HepG2 (cell line): Measurements from ENCODE around the gene CDK5RAP2. TPM values are rescaled to one million over a fixed set of nuclear protein-coding genes. Genes with fewer than 3 reads are reported as not detected.

Source experiments
- ATAC-seq: fragments of 200-7000 bp; cut with Tn5 transposase; 3 replicates; pipeline ENCODE4 v1.9.1; 2020; ENCODE audit warnings: mild to moderate bottlenecking, moderate library complexity
- BruUV-seq: library from RNA; stranded (reverse); fragments of 400-500 nt; replicated peaks from 2 replicates; lab custom pipeline; 2021; lab: Mats Ljungman, UMichigan
- CTCF ChIA-PET: fragments of 300-600 bp; formaldehyde crosslinking; extraction: SDS; loops from one replicate; lab custom pipeline; 2021; ENCODE audit warnings: low total read pairs, inconsistent platforms, low intra/inter-chr PET ratio; lab: Yijun Ruan, JAX
- POLR2A ChIA-PET: fragments of 350-600 bp; sonication (Branson Sonifier 250); formaldehyde crosslinking; loops from one replicate; lab custom pipeline; 2020; ENCODE audit warnings: antibody characterized with exemption, inconsistent platforms; lab: Yijun Ruan, JAX
- DNase-seq: peaks from one replicate; pipeline ENCODE4 v3.0.0-alpha.2; 2015; ENCODE audit warnings: low spot score
- FAIRE-seq: peaks from 3 replicates; lab custom pipeline; 2011; peaks lifted over from hg19 to GRCh38; lab: Jason Lieb, UNC
- H2AFZ ChIP-seq: one replicate; pipeline ENCODE4 v1.6.1; 2011; ENCODE audit warnings: low read length, inconsistent platforms
- H3K27ac ChIP-seq: fragments of 300-600 bp; 3 replicates; pipeline ENCODE4 v1.8.0; 2011; ENCODE audit warnings: mixed run types, mild to moderate bottlenecking, mixed read lengths, low read length, inconsistent platforms; ENCODE audit not compliant: insufficient read depth; ENCODE audit errors: extremely low read length
- H3K27me3 ChIP-seq, 2 experiments: fragments of 200-600 bp in 1 of 2; 2 replicates in 1 of 2; 3 replicates in 1 of 2; pipeline versions ENCODE4 v1.6.0 to v1.8.0; 2011; ENCODE audit warnings: low read length in 2 of 2, mild to moderate bottlenecking in 2 of 2, moderate library complexity in 2 of 2, inconsistent platforms in 1 of 2; ENCODE audit not compliant: insufficient read depth in 2 of 2, control insufficient read depth in 1 of 2
- H3K36me3 ChIP-seq, 2 experiments: fragments of 200-600 bp in 1 of 2; replicated peaks in 1 of 2; 2 replicates in 1 of 2; 3 replicates in 1 of 2; pipeline versions ENCODE4 v1.5.1 to v1.8.0; 2011; ENCODE audit warnings: low read length in 2 of 2, inconsistent platforms in 1 of 2; ENCODE audit not compliant: insufficient read depth in 2 of 2, control insufficient read depth in 1 of 2
- H3K4me1 ChIP-seq: 2 replicates; pipeline ENCODE4 v1.5.1; 2012; ENCODE audit warnings: low read length, inconsistent platforms; ENCODE audit not compliant: insufficient read depth
- H3K4me2 ChIP-seq: 2 replicates; pipeline ENCODE4 v1.6.0; 2011; ENCODE audit warnings: low read depth, low read length, inconsistent platforms
- H3K4me3 ChIP-seq, 3 experiments: fragments of 200-600 bp in 1 of 3; sonication (generic), shearing (Covaris generic) in 1 of 3; replicated peaks in 1 of 3; 2 replicates each; pipeline ENCODE4 v1.5.1; 2011 to 2016; ENCODE audit warnings: low read length in 3 of 3, inconsistent platforms in 2 of 3, low read depth in 2 of 3, mild to moderate bottlenecking in 2 of 3, control low read depth in 1 of 3, mixed read lengths in 1 of 3; ENCODE audit not compliant: insufficient read depth in 1 of 3
- H3K79me2 ChIP-seq: one replicate; pipeline ENCODE4 v1.6.1; 2011; ENCODE audit warnings: low read length, inconsistent platforms; ENCODE audit not compliant: insufficient read depth
- H3K9ac ChIP-seq: 2 replicates; pipeline ENCODE4 v1.6.0; 2011; ENCODE audit warnings: mild to moderate bottlenecking, low read depth, low read length, inconsistent platforms; ENCODE audit not compliant: insufficient read depth
- H3K9me3 ChIP-seq: 2 replicates; pipeline ENCODE4 v1.5.1; 2012; ENCODE audit warnings: mild to moderate bottlenecking, low read length
- H4K20me1 ChIP-seq: 2 replicates; pipeline ENCODE4 v1.6.0; 2011; ENCODE audit warnings: inconsistent platforms, mild to moderate bottlenecking, low read length, moderate library complexity; ENCODE audit not compliant: insufficient read depth
- AFF4 ChIP-seq: sonication (generic); formaldehyde crosslinking; IDR thresholded peaks from 2 replicates; pipeline ENCODE4 v1.4.0; 2020; ENCODE audit warnings: missing genetic modification reagents
- ARNTL ChIP-seq: sonication (generic); formaldehyde crosslinking; IDR thresholded peaks from 2 replicates; pipeline ENCODE4 v1.4.0; 2020; ENCODE audit warnings: mild to moderate bottlenecking, missing genetic modification reagents
- BHLHE40 ChIP-seq: IDR thresholded peaks from 2 replicates; pipeline ENCODE4 v1.6.1; 2011; ENCODE audit warnings: low read length, improper control_type of control experiment
- FOXA3 ChIP-seq: IDR thresholded peaks from 2 replicates; pipeline ENCODE4 v1.6.1; 2016; ENCODE audit warnings: missing genetic modification reagents, missing compliant biosample characterization
- GPN1 ChIP-seq: sonication (generic); formaldehyde crosslinking; IDR thresholded peaks from 2 replicates; pipeline ENCODE4 v1.5.1; 2020; ENCODE audit warnings: missing genetic modification reagents, borderline replicate concordance
- MED13 ChIP-seq: sonication (generic); formaldehyde crosslinking; IDR thresholded peaks from 2 replicates; pipeline ENCODE4 v1.5.0; 2020; ENCODE audit warnings: missing genetic modification reagents
- NFKBIZ ChIP-seq: IDR thresholded peaks from 2 replicates; pipeline ENCODE4 v1.6.1; 2018; ENCODE audit warnings: missing genetic modification reagents, missing compliant biosample characterization
- SIX4 ChIP-seq: sonication (generic); formaldehyde crosslinking; IDR thresholded peaks from 2 replicates; pipeline ENCODE4 v1.4.0; 2020; ENCODE audit warnings: missing genetic modification reagents
- SRSF1 ChIP-seq: fragments of 200-400 bp; formaldehyde crosslinking; optimal IDR thresholded peaks from 2 replicates; pipeline ENCODE3; 2017; ENCODE audit warnings: mild to moderate bottlenecking, low read depth, low read length, moderate library complexity
- SRSF9 ChIP-seq: fragments of 200-400 bp; formaldehyde crosslinking; IDR thresholded peaks from 2 replicates; pipeline ENCODE4 v1.6.1; 2018; ENCODE audit warnings: borderline replicate concordance, mild to moderate bottlenecking, low read depth, low read length; ENCODE audit not compliant: insufficient read depth, poor library complexity, severe bottlenecking
- STAG1 ChIP-seq: sonication (generic); formaldehyde crosslinking; IDR thresholded peaks from 2 replicates; pipeline ENCODE4 v1.4.0; 2020; ENCODE audit warnings: missing genetic modification reagents
- ZBTB37 ChIP-seq: sonication (generic); formaldehyde crosslinking; IDR thresholded peaks from 2 replicates; pipeline ENCODE4 v1.4.0; 2020; ENCODE audit warnings: mild to moderate bottlenecking, missing genetic modification reagents
- ZBTB42 ChIP-seq: sonication (generic); formaldehyde crosslinking; IDR thresholded peaks from 2 replicates; pipeline ENCODE4 v1.5.0; 2020; ENCODE audit warnings: mild to moderate bottlenecking, missing genetic modification reagents
- ZFY ChIP-seq: sonication (generic); formaldehyde crosslinking; IDR thresholded peaks from 2 replicates; pipeline ENCODE4 v1.4.0; 2020; ENCODE audit warnings: missing genetic modification reagents
- ZNF160 ChIP-seq: sonication (generic); formaldehyde crosslinking; IDR thresholded peaks from 2 replicates; pipeline ENCODE4 v1.8.0; 2022; ENCODE audit warnings: mild to moderate bottlenecking, inconsistent platforms, missing genetic modification reagents
- ZNF501 ChIP-seq: sonication (generic); formaldehyde crosslinking; IDR thresholded peaks from 2 replicates; pipeline ENCODE4 v1.5.1; 2020; ENCODE audit warnings: mild to moderate bottlenecking, moderate library complexity, missing genetic modification reagents
- ZNF546 ChIP-seq: sonication (generic); formaldehyde crosslinking; conservative IDR thresholded peaks from 2 replicates; pipeline ENCODE4 v1.8.1; 2023; ENCODE audit warnings: mild to moderate bottlenecking, missing genetic modification reagents
- ZNF737 ChIP-seq: sonication (generic); formaldehyde crosslinking; IDR thresholded peaks from 2 replicates; pipeline ENCODE4 v1.5.0; 2020; ENCODE audit warnings: missing genetic modification reagents, mild to moderate bottlenecking, borderline replicate concordance
- ZNF850 ChIP-seq: sonication (generic); formaldehyde crosslinking; conservative IDR thresholded peaks from 2 replicates; pipeline ENCODE4 v1.9.0; 2021; ENCODE audit warnings: mild to moderate bottlenecking, missing genetic modification reagents
- ZNF891 ChIP-seq: sonication (generic); formaldehyde crosslinking; IDR thresholded peaks from 2 replicates; pipeline ENCODE4 v1.5.0; 2020; ENCODE audit warnings: mild to moderate bottlenecking, missing genetic modification reagents
- WGBS: methylation state at CpG from one replicate; pipeline ENCODE4 v1.1.6; 2017; ENCODE audit warnings: low lambda C conversion rate; 5-methylcytosine and 5-hydroxymethylcytosine counted together
- in situ Hi-C: cut with HindIII; loops from 2 replicates; pipeline ENCODE4 v1.10.0; 2017; ENCODE audit warnings: low pct_unique_long_range_greater_than_20kb; ENCODE audit not compliant: extremely low pct_ligation_motif_present
- intact Hi-C: fragments of 100-400 bp; cut with micrococcal nuclease; formaldehyde crosslinking; loops from one replicate; pipeline ENCODE4 v1.10.0; 2022; ENCODE audit not compliant: unreplicated experiment
- polyA plus RNA-seq, 8 experiments: library from polyadenylated mRNA; depleted of rRNA in 3 of 8; stranded (reverse) in 7 of 8; unstranded in 1 of 8; fragments of >200 nt; fragmentation: Illumina TruSeq in 4 of 8; extraction: Trizol in 4 of 8; gene quantifications; 2 replicates each; pipeline versions ENCODE4 v1.2.1 to v1.2.3, GENCODE V29; 2011 to 2016; ENCODE audit warnings: low read depth in 4 of 8, missing spikeins in 1 of 8, mixed read lengths in 1 of 8; ENCODE audit not compliant: insufficient read depth in 1 of 8
- total RNA-seq, 5 experiments: library from RNA; depleted of rRNA; stranded (reverse); fragments of >200 nt; fragmentation: Illumina TruSeq; extraction: Trizol; gene quantifications; 2 replicates each; pipeline ENCODE4 v1.2.3, GENCODE V29; 2016; ENCODE audit warnings: low read depth in 1 of 5

The CDK5RAP2 gene
- total and polyA plus RNA-seq, 2 of the 13 experiments (the other 11 are each of a cell fraction or from before 2014, with no cell fraction given), result 31.8 to 42.2 TPM

GRCh38 chr9:120392711-120393110 is 187.3 kb downstream of the CDK5RAP2 start (continued):
- no peak for TF ChIP-seq ZNF160 (CRISPR knock-in tag)
- no peak for TF ChIP-seq ZNF850 (CRISPR knock-in tag)
- no peak for TF ChIP-seq ZFY (CRISPR knock-in tag)
- TF ChIP-seq ZNF737 (CRISPR knock-in tag), result no peak
- TF ChIP-seq SIX4 (CRISPR knock-in tag), result no peak
- TF ChIP-seq SRSF9, result no peak
- TF ChIP-seq BHLHE40, result no peak

- peak overlapping the region; percentile 76 for H3K27ac ChIP-seq
- no peak overlapping the region for H3K9ac ChIP-seq
- FAIRE-seq (no peak), DNase-seq (no peak), ATAC-seq (no peak)
- TF ChIP-seq STAG1 (CRISPR knock-in tag) (no peak), AFF4 (no peak), ZNF546 (CRISPR knock-in tag) (no peak), ZNF891 (CRISPR knock-in tag) (no peak), ZBTB37 (CRISPR knock-in tag) (no peak), ARNTL (CRISPR knock-in tag) (no peak), FOXA3 (CRISPR knock-in tag) (no peak), GPN1 (CRISPR knock-in tag) (no peak), NFKBIZ (CRISPR knock-in tag) (no peak), SRSF1 (no peak), ZNF501 (CRISPR knock-in tag) (no peak), MED13 (CRISPR knock-in tag) (no peak), ZBTB42 (CRISPR knock-in tag) (no peak)
- H4K20me1 ChIP-seq, result no peaks in the 10 kb centered on the region
- no peaks in the 10 kb centered on the region for H3K9me3 ChIP-seq
- no TSS peak for BruUV-seq
- H3K79me2 ChIP-seq, result no peaks in the 10 kb centered on the region
- no peaks in the 10 kb centered on the region for H3K27me3 ChIP-seq
- H3K4me3 ChIP-seq, result no peak overlapping the region
- no peak overlapping the region for H3K4me2 ChIP-seq
- ChIA-PET POLR2A (no interaction called here), CTCF (no interaction called here)
- in situ Hi-C loops (no loop called here), intact Hi-C loops (no loop called here)
- H3K36me3 ChIP-seq, result peaks cover 26 to 72% of the 10 kb centered on the region in 2 experiments
- 93% methylated on average over 5 of the region's 5 CpGs for WGBS
- peaks cover 74% of the 10 kb centered on the region for H3K4me1 ChIP-seq
- no peak overlapping the region for H2AFZ ChIP-seq
Observed at GRCh38 chr9:120392245-120392644, 187.7 kb downstream of the CDK5RAP2 start.
